SW480 (cell line): ENCODE measurements around the gene CCNE1.
A peak's percentile ranks its signal among the peaks of the same experiment; 100 is the strongest.

ENCODE experiments used
- DNase-seq: peaks from one replicate; pipeline ENCODE4 v3.0.0-alpha.2; 2016; ENCODE audit warnings: low spot score

The CCNE1 gene

GRCh38 chr19:29844891-29845573 is 33.2 kb downstream of the CCNE1 start:
- peak; percentile 91 for DNase-seq

GRCh38 chr19:29845574-29846176 is 33.9 kb downstream of the CCNE1 start:
- DNase-seq: peak; percentile 51

GRCh38 chr19:29849208-29849607 is 37.4 kb downstream of the CCNE1 start:
- no peak for DNase-seq

- DNase-seq: no peak
Measured at GRCh38 chr19:29850482-29850881, 38.7 kb downstream of the CCNE1 start.

- DNase-seq: no peak
Measured at GRCh38 chr19:29851769-29852521, 40.2 kb downstream of the CCNE1 start.

- DNase-seq: no peak
Measured at GRCh38 chr19:29854033-29854432, 42.2 kb downstream of the CCNE1 start.

GRCh38 chr19:29855087-29855486 is 43.3 kb downstream of the CCNE1 start:
- DNase-seq: no peak

GRCh38 chr19:29855741-29856500 is 44.1 kb downstream of the CCNE1 start:
- DNase-seq: no peak

- DNase-seq: peak; percentile 69
Measured at GRCh38 chr19:29858000-29858596, 46.3 kb downstream of the CCNE1 start.

GRCh38 chr19:29858621-29859020 is 46.8 kb downstream of the CCNE1 start:
- no peak for DNase-seq

GRCh38 chr19:29860492-29860891 is 48.7 kb downstream of the CCNE1 start:
- DNase-seq: no peak

- DNase-seq: no peak
Measured at GRCh38 chr19:29861574-29861973, 49.8 kb downstream of the CCNE1 start.

- no peak for DNase-seq
Measured at GRCh38 chr19:29866011-29866410, 54.2 kb downstream of the CCNE1 start.

GRCh38 chr19:29867984-29868383 is 56.2 kb downstream of the CCNE1 start:
- no peak for DNase-seq

- no peak for DNase-seq
Measured at GRCh38 chr19:29871143-29871542, 59.4 kb downstream of the CCNE1 start.

GRCh38 chr19:29872224-29872731 is 60.5 kb downstream of the CCNE1 start:
- DNase-seq: no peak

GRCh38 chr19:29873024-29873800 is 61.4 kb downstream of the CCNE1 start:
- DNase-seq: no peak
